ENCODE measurements around the gene DAD1. TPM values are rescaled to one million over a fixed set of nuclear protein-coding genes. Genes with fewer than 3 reads are reported as not detected.

The DAD1 gene
- total and polyA plus RNA-seq, 2 of the 8 experiments (the other 6 are each of a cell fraction or from before 2014, with no cell fraction given) = 131 to 440 TPM

DNA sequence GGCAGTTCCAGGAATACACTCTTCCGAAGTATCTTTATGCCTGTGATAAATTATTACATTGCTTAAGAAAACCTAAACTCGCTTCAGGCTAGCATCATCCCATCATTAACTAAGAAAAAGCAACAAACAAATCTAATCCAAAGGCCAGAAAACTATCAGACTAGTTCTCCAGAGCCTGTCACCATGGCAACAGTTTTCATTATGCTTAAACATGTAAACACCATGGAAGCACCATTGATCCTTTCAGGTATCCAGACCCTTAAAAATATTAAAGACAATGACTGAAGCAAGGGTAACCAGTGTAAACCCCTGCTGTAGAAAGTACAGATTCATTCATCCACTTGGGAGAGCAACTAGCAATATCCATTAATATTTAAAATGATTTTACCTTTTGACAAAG is 9.8 kb downstream of the DAD1 start (continued):
- TF ChIP-seq USF2 (IDR thresholded peaks at IDR 0.05; ENCODE audit: low read length) (no peak), BCL11A (IDR thresholded peaks at IDR 0.05; ENCODE audit: low read depth in 2 of 2, low read length in 2 of 2) (no peak), JUND (IDR thresholded peaks at IDR 0.05; ENCODE audit: low read length) (no peak), RNF2 (IDR thresholded peaks at IDR 0.05; ENCODE audit: borderline replicate concordance, low read depth, low read length, missing control alignments, poor library complexity, severe bottlenecking) (no peak), CTCF (IDR thresholded peaks at IDR 0.05; ENCODE audit: control extremely low read depth in 1 of 3, insufficient read depth in 1 of 3, low read depth in 1 of 3, low read length in 3 of 3) (no peak), TAF1 (IDR thresholded peaks at IDR 0.05; ENCODE audit: low read depth, low read length) (no peak), BRCA1 (IDR thresholded peaks at IDR 0.05; ENCODE audit: low read depth, low read length) (no peak)
- TF ChIP-seq, protein P1, sequence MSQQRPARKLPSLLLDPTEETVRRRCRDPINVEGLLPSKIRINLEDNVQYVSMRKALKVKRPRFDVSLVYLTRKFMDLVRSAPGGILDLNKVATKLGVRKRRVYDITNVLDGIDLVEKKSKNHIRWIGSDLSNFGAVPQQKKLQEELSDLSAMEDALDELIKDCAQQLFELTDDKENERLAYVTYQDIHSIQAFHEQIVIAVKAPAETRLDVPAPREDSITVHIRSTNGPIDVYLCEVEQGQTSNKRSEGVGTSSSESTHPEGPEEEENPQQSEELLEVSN (IDR thresholded peaks at IDR 0.05) = no peak
